Bone marrow (tissue), 2 donors: ENCODE data around the gene GRPEL1.

Source experiments
- DNase-seq, 2 donors: peaks; one replicate each; lab custom pipeline; 2025; lab: John Stamatoyannopoulos, UW

The GRPEL1 gene

GRCh38 chr4:7044137-7044930 is 23.5 kb downstream of the GRPEL1 start:
- no peak for DNase-seq

GRCh38 chr4:7043284-7044136 is 24.4 kb downstream of the GRPEL1 start, which contains the start of gene TADA2B:
Gene TADA2B, plus strand, starts transcription at chr4:7043372. Its CDS starts 208 bp downstream, at chr4:7043580.
- DNase-seq = peak in 1 of 2 donors; percentile 38

GRCh38 chr4:7042503-7043283 is 25.2 kb downstream of the GRPEL1 start:
- DNase-seq = peak; percentile 93 to 94

GRCh38 chr4:7041801-7042502 is 25.9 kb downstream of the GRPEL1 start:
- DNase-seq = no peak

- no peak for DNase-seq
Measured at GRCh38 chr4:7041246-7041645, 26.6 kb downstream of the GRPEL1 start.

GRCh38 chr4:7040765-7041164 is 27.1 kb downstream of the GRPEL1 start:
- DNase-seq = no peak

- DNase-seq = no peak
Measured at GRCh38 chr4:7037425-7037824, 30.4 kb downstream of the GRPEL1 start.

GRCh38 chr4:7034262-7035081 is 33.4 kb downstream of the GRPEL1 start:
- no peak for DNase-seq

GRCh38 chr4:7032596-7032995 is 35.3 kb downstream of the GRPEL1 start:
- DNase-seq = no peak

GRCh38 chr4:7031558-7032449 is 36.1 kb downstream of the GRPEL1 start:
- peak in 1 of 2 donors; percentile 79 for DNase-seq

- DNase-seq = no peak
Measured at GRCh38 chr4:7030856-7031255, 37.0 kb downstream of the GRPEL1 start.

GRCh38 chr4:7029921-7030320 is 37.9 kb downstream of the GRPEL1 start:
- no peak for DNase-seq

GRCh38 chr4:7029212-7029611 is 38.7 kb downstream of the GRPEL1 start:
- DNase-seq = no peak

GRCh38 chr4:7027913-7028312 is 40.0 kb downstream of the GRPEL1 start:
- DNase-seq = no peak

GRCh38 chr4:7027284-7027683 is 40.6 kb downstream of the GRPEL1 start:
- DNase-seq = no peak

- DNase-seq = no peak
Measured at GRCh38 chr4:7026107-7026506, 41.8 kb downstream of the GRPEL1 start.

- no peak for DNase-seq
Measured at GRCh38 chr4:7025040-7025602, 42.7 kb downstream of the GRPEL1 start.

- no peak for DNase-seq
Measured at GRCh38 chr4:7024336-7024890, 43.5 kb downstream of the GRPEL1 start.

GRCh38 chr4:7023901-7024300 is 44.0 kb downstream of the GRPEL1 start:
- DNase-seq = no peak
